Forelimb muscle (tissue), 1 donor: ENCODE results near the gene KIAA0040. TPM values are rescaled to one million over a fixed set of nuclear protein-coding genes. Genes with fewer than 3 reads are reported as not detected.

Experiments
- DNase-seq: peaks from one replicate; pipeline ENCODE4 v3.0.0-alpha.2; 2013; ENCODE audit warnings: low read depth
- polyA plus RNA-seq: library from polyadenylated mRNA; unstranded; fragments of 120-200 nt; gene quantifications from one replicate; pipeline ENCODE4 v1.2.1, GENCODE V29; 2013; ENCODE audit not compliant: insufficient read length

KIAA0040 gene
- polyA plus RNA-seq, 1 donor: 11.1 TPM

- peak; percentile 80 for DNase-seq
These were observed 8.3 kb upstream of the KIAA0040 start for GRCh38 chr1:175200678-175201521.

- DNase-seq: no peak
These were observed 5.8 kb upstream of the KIAA0040 start for GRCh38 chr1:175198332-175198731.

GRCh38 chr1:175197531-175197930 is 5.0 kb upstream of the KIAA0040 start:
- no peak for DNase-seq

- DNase-seq: no peak
These were observed 3.2 kb upstream of the KIAA0040 start for GRCh38 chr1:175195798-175196197.

GRCh38 chr1:175195281-175195680 is 2.7 kb upstream of the KIAA0040 start:
- DNase-seq: no peak

- DNase-seq: no peak
These were observed 943 bp upstream of the KIAA0040 start for GRCh38 chr1:175193527-175193910.

- DNase-seq: no peak
These were observed 406 bp downstream of the KIAA0040 start for GRCh38 chr1:175192111-175192629.

GRCh38 chr1:175191659-175192058 is 917 bp downstream of the KIAA0040 start:
- DNase-seq: no peak

GRCh38 chr1:175188936-175189335 is 3.6 kb downstream of the KIAA0040 start:
- DNase-seq: no peak

GRCh38 chr1:175186433-175187160 is 6.0 kb downstream of the KIAA0040 start:
- DNase-seq: no peak

GRCh38 chr1:175185903-175186302 is 6.7 kb downstream of the KIAA0040 start:
- DNase-seq: no peak

- no peak for DNase-seq
These were observed 9.0 kb downstream of the KIAA0040 start for GRCh38 chr1:175183586-175183985.

- DNase-seq: no peak
These were observed 10.3 kb downstream of the KIAA0040 start for GRCh38 chr1:175182201-175182746.

GRCh38 chr1:175179837-175180590 is 12.6 kb downstream of the KIAA0040 start:
- no peak for DNase-seq

GRCh38 chr1:175178456-175178855 is 14.1 kb downstream of the KIAA0040 start:
- no peak for DNase-seq

GRCh38 chr1:175178056-175178455 is 14.5 kb downstream of the KIAA0040 start:
- no peak for DNase-seq

GRCh38 chr1:175176246-175176645 is 16.3 kb downstream of the KIAA0040 start:
- no peak for DNase-seq

GRCh38 chr1:175174309-175175102 is 18.1 kb downstream of the KIAA0040 start:
- no peak for DNase-seq

- no peak for DNase-seq
These were observed 19.0 kb downstream of the KIAA0040 start for GRCh38 chr1:175173531-175173930.

- no peak for DNase-seq
These were observed 20.1 kb downstream of the KIAA0040 start for GRCh38 chr1:175172503-175172902.
